ENCODE results near the gene CARMIL1. TPM values are rescaled to one million over a fixed set of nuclear protein-coding genes. Genes with fewer than 3 reads are reported as not detected.

CARMIL1 gene
- total RNA-seq, 2 experiments from 2014 or later = 5.0 to 5.4 TPM

- Mint-ChIP-seq H3K4me3 (no peak overlapping the region), H3K9me3 (no peaks in the 10 kb centered on the region), H3K36me3 (ENCODE audit: low read depth) (no peaks in the 10 kb centered on the region), H3K4me1 (no peaks in the 10 kb centered on the region), H3K27ac (no peak overlapping the region), H3K27me3 (no peaks in the 10 kb centered on the region)
- ChIA-PET POLR2A (no interaction called here), CTCF (interaction anchor here (0.7 to 1.2 kb wide), 2 partner anchors 30 to 37 kb away, joined by 3 to 4 read pairs; no protein-coding TSS in a partner anchor)
- no peak for DNase-seq
These were observed 240.7 kb downstream of the CARMIL1 start for GRCh38 chr6:25519856-25520255.

- H3K4me1 Mint-ChIP-seq = no peaks in the 10 kb centered on the region
- ChIA-PET POLR2A (no interaction called here), CTCF (interaction anchor here (0.6 kb wide), 1 partner anchor 12 kb away, joined by 3 read pairs; no protein-coding TSS in a partner anchor)
- no peak overlapping the region for H3K4me3 Mint-ChIP-seq
- H3K27ac Mint-ChIP-seq = no peak overlapping the region
- no peaks in the 10 kb centered on the region for H3K9me3 Mint-ChIP-seq
- DNase-seq = no peak
- H3K36me3 Mint-ChIP-seq (ENCODE audit: low read depth) = no peaks in the 10 kb centered on the region
- no peaks in the 10 kb centered on the region for H3K27me3 Mint-ChIP-seq
These were observed 245.4 kb downstream of the CARMIL1 start for GRCh38 chr6:25524542-25524941.

- H3K27me3 Mint-ChIP-seq = no peaks in the 10 kb centered on the region
- no peak for DNase-seq
- no peak overlapping the region for H3K27ac Mint-ChIP-seq
- no peaks in the 10 kb centered on the region for H3K9me3 Mint-ChIP-seq
- CTCF ChIA-PET = no interaction called here
- H3K36me3 Mint-ChIP-seq (ENCODE audit: low read depth) = no peaks in the 10 kb centered on the region
- POLR2A ChIA-PET = no interaction called here
- no peaks in the 10 kb centered on the region for H3K4me1 Mint-ChIP-seq
- H3K4me3 Mint-ChIP-seq = no peak overlapping the region
These were observed 245.9 kb downstream of the CARMIL1 start for GRCh38 chr6:25525078-25525477.

- Mint-ChIP-seq H3K4me1 (no peaks in the 10 kb centered on the region), H3K27me3 (no peaks in the 10 kb centered on the region)
- CTCF ChIA-PET = interaction anchor here (0.9 kb wide), 1 partner anchor 70 kb away, joined by 3 read pairs; no protein-coding TSS in a partner anchor
These were observed 255.9 kb downstream of the CARMIL1 start for GRCh38 chr6:25534942-25535631.

GRCh38 chr6:25535632-25536225, 256.6 kb downstream of the CARMIL1 start:
- H3K27me3 Mint-ChIP-seq = no peaks in the 10 kb centered on the region
- H3K4me1 Mint-ChIP-seq = no peaks in the 10 kb centered on the region
- CTCF ChIA-PET = no interaction called here
- H3K9me3 Mint-ChIP-seq = no peaks in the 10 kb centered on the region
- H3K36me3 Mint-ChIP-seq (ENCODE audit: low read depth) = no peaks in the 10 kb centered on the region
- no peak for DNase-seq
- no peak overlapping the region for H3K4me3 Mint-ChIP-seq
- H3K27ac Mint-ChIP-seq = no peak overlapping the region
- POLR2A ChIA-PET = no interaction called here

More at GRCh38 chr6:25534942-25535631, 255.9 kb downstream of the CARMIL1 start:
- no peaks in the 10 kb centered on the region for H3K36me3 Mint-ChIP-seq (ENCODE audit: low read depth)
- no peaks in the 10 kb centered on the region for H3K9me3 Mint-ChIP-seq
- DNase-seq = no peak
- POLR2A ChIA-PET = no interaction called here
- H3K4me3 Mint-ChIP-seq = no peak overlapping the region
- H3K27ac Mint-ChIP-seq = no peak overlapping the region

GRCh38 chr6:25536781-25537180, 257.6 kb downstream of the CARMIL1 start:
- no peaks in the 10 kb centered on the region for H3K4me1 Mint-ChIP-seq
- no peaks in the 10 kb centered on the region for H3K36me3 Mint-ChIP-seq (ENCODE audit: low read depth)
- H3K27ac Mint-ChIP-seq = no peak overlapping the region
- no peaks in the 10 kb centered on the region for H3K9me3 Mint-ChIP-seq
- no peak overlapping the region for H3K4me3 Mint-ChIP-seq
- POLR2A ChIA-PET = no interaction called here
- no peak for DNase-seq
- no peaks in the 10 kb centered on the region for H3K27me3 Mint-ChIP-seq
- CTCF ChIA-PET = no interaction called here

GRCh38 chr6:25537349-25538018, 258.3 kb downstream of the CARMIL1 start:
- POLR2A ChIA-PET = no interaction called here
- Mint-ChIP-seq H3K27me3 (no peaks in the 10 kb centered on the region), H3K9me3 (no peaks in the 10 kb centered on the region), H3K36me3 (ENCODE audit: low read depth) (no peaks in the 10 kb centered on the region), H3K4me3 (no peak overlapping the region), H3K4me1 (no peaks in the 10 kb centered on the region), H3K27ac (no peak overlapping the region)
- CTCF ChIA-PET = no interaction called here
- DNase-seq = no peak

GRCh38 chr6:25541228-25541627, 262.1 kb downstream of the CARMIL1 start:
- no peak overlapping the region for H3K27ac Mint-ChIP-seq
- no peaks in the 10 kb centered on the region for H3K9me3 Mint-ChIP-seq
- ChIA-PET POLR2A (no interaction called here), CTCF (no interaction called here)
- H3K4me3 Mint-ChIP-seq = no peak overlapping the region
- no peaks in the 10 kb centered on the region for H3K36me3 Mint-ChIP-seq (ENCODE audit: low read depth)
- no peaks in the 10 kb centered on the region for H3K27me3 Mint-ChIP-seq
- no peak for DNase-seq
- no peaks in the 10 kb centered on the region for H3K4me1 Mint-ChIP-seq

- H3K27ac Mint-ChIP-seq = no peak overlapping the region
- no peaks in the 10 kb centered on the region for H3K36me3 Mint-ChIP-seq (ENCODE audit: low read depth)
- H3K27me3 Mint-ChIP-seq = no peaks in the 10 kb centered on the region
- DNase-seq = no peak
- ChIA-PET CTCF (interaction anchor here (1.3 kb wide), 1 partner anchor 29 kb away, joined by 3 read pairs; no protein-coding TSS in a partner anchor), POLR2A (no interaction called here)
- no peaks in the 10 kb centered on the region for H3K9me3 Mint-ChIP-seq
- no peaks in the 10 kb centered on the region for H3K4me1 Mint-ChIP-seq
- no peak overlapping the region for H3K4me3 Mint-ChIP-seq
These were observed 264.1 kb downstream of the CARMIL1 start for GRCh38 chr6:25542984-25543910.

GRCh38 chr6:25544833-25545232, 265.7 kb downstream of the CARMIL1 start:
- POLR2A ChIA-PET = no interaction called here
- no peak for DNase-seq
- no peaks in the 10 kb centered on the region for H3K4me1 Mint-ChIP-seq
- H3K9me3 Mint-ChIP-seq = no peaks in the 10 kb centered on the region
- CTCF ChIA-PET = interaction anchor here (0.5 kb wide), 1 partner anchor 276 kb away, joined by 3 read pairs; no protein-coding TSS in a partner anchor
- no peaks in the 10 kb centered on the region for H3K27me3 Mint-ChIP-seq
- no peaks in the 10 kb centered on the region for H3K36me3 Mint-ChIP-seq (ENCODE audit: low read depth)
- no peak overlapping the region for H3K4me3 Mint-ChIP-seq
- no peak overlapping the region for H3K27ac Mint-ChIP-seq

GRCh38 chr6:25547797-25548196, 268.6 kb downstream of the CARMIL1 start:
- Mint-ChIP-seq H3K4me3 (no peak overlapping the region), H3K4me1 (no peaks in the 10 kb centered on the region), H3K9me3 (no peaks in the 10 kb centered on the region), H3K27me3 (no peaks in the 10 kb centered on the region), H3K27ac (no peak overlapping the region), H3K36me3 (ENCODE audit: low read depth) (no peaks in the 10 kb centered on the region)
- POLR2A ChIA-PET = no interaction called here
- CTCF ChIA-PET = interaction anchor here (0.5 kb wide), 1 partner anchor 228 kb away, joined by 3 read pairs; no protein-coding TSS in a partner anchor
- no peak for DNase-seq

- Mint-ChIP-seq H3K27ac (no peak overlapping the region), H3K36me3 (ENCODE audit: low read depth) (no peaks in the 10 kb centered on the region), H3K27me3 (no peaks in the 10 kb centered on the region), H3K4me1 (no peaks in the 10 kb centered on the region), H3K4me3 (no peak overlapping the region), H3K9me3 (no peaks in the 10 kb centered on the region)
- POLR2A ChIA-PET = no interaction called here
- CTCF ChIA-PET = no interaction called here
- no peak for DNase-seq
These were observed 269.3 kb downstream of the CARMIL1 start for GRCh38 chr6:25548451-25548850.

Data from activated CD4-positive, alpha-beta T cell treated with anti-CD3 and anti-CD28 coated beads, Interleukin-2, amount 10 ng/mL, durations not matched to agents 7 days and 5 days (primary cell).